Measurements from ENCODE around the gene JPH2.

The JPH2 gene

DNA sequence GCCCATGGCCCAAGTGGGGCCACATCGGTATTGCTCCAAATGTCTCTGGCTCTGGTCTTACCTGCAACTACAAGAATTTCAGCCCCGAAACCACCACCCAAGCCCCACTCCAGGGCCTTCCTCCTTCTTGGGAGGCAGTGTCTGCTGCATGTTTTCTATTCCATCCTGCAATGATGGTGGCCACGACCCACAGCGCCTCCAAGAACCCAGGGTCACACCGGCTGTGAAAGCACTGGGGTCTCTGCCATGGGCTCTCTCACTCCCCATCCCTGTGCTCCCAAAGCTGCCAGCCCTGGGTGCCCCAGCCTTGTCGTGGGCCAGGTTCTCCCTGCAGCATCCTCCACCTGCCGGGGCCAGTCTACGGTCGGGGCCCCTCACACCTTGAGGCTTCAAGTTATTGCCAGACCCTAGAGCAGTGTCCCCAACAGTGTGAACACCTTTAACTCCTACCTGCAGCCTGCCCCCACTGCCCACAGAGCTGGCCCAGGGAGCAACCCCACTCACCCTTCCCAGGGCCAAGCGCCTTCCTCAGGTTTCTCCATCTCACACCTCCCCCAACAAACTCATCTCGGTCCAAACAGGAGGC, 115.4 kb downstream of the JPH2 start:
- DNase-seq (ENCODE audit: extremely low spot score), result peak; percentile 6
- ChIA-PET POLR2A (no interaction called here), CTCF (interaction anchor here (0.8 to 3.4 kb wide), 5 partner anchors 9 to 622 kb away, joined by 3 to 18 read pairs (median 7); no protein-coding TSS in a partner anchor)
- TF ChIP-seq, protein P1, sequence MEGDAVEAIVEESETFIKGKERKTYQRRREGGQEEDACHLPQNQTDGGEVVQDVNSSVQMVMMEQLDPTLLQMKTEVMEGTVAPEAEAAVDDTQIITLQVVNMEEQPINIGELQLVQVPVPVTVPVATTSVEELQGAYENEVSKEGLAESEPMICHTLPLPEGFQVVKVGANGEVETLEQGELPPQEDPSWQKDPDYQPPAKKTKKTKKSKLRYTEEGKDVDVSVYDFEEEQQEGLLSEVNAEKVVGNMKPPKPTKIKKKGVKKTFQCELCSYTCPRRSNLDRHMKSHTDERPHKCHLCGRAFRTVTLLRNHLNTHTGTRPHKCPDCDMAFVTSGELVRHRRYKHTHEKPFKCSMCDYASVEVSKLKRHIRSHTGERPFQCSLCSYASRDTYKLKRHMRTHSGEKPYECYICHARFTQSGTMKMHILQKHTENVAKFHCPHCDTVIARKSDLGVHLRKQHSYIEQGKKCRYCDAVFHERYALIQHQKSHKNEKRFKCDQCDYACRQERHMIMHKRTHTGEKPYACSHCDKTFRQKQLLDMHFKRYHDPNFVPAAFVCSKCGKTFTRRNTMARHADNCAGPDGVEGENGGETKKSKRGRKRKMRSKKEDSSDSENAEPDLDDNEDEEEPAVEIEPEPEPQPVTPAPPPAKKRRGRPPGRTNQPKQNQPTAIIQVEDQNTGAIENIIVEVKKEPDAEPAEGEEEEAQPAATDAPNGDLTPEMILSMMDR (IDR thresholded peaks at IDR 0.05; ENCODE audit: control extremely low read depth, extremely low read depth, low read depth, missing control alignments), result no peak

DNA sequence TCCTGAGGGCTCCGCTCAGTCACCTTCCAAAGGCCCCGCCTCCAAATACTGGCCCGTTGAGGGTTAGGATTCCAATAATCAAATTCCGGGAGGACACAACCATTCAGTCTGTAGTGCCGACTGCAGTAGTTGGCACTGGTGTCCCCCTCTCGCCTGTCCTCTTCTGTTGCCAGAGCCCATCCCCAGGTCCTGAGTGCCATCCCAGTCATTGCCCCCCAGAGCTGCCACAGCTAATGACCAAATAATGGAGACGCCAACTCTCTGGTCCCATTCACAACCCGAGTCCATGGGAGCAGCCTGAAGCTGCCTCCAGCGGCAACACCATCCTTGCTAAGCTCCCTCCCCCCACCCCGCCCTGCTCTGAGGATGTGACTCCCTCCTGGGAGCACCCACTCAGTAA, 115.9 kb downstream of the JPH2 start:
- DNase-seq (ENCODE audit: extremely low spot score), result no peak
- ChIA-PET POLR2A (interaction anchor here (0.6 kb wide), 1 partner anchor 313 kb away, joined by 5 read pairs; no protein-coding TSS in a partner anchor), CTCF (interaction anchor here (3.3 to 3.4 kb wide), 2 partner anchors 10 to 321 kb away, joined by 13 to 18 read pairs; no protein-coding TSS in a partner anchor)
- TF ChIP-seq, protein P1 (IDR thresholded peaks at IDR 0.05; ENCODE audit: control extremely low read depth, extremely low read depth, low read depth, missing control alignments), result no peak

DNA sequence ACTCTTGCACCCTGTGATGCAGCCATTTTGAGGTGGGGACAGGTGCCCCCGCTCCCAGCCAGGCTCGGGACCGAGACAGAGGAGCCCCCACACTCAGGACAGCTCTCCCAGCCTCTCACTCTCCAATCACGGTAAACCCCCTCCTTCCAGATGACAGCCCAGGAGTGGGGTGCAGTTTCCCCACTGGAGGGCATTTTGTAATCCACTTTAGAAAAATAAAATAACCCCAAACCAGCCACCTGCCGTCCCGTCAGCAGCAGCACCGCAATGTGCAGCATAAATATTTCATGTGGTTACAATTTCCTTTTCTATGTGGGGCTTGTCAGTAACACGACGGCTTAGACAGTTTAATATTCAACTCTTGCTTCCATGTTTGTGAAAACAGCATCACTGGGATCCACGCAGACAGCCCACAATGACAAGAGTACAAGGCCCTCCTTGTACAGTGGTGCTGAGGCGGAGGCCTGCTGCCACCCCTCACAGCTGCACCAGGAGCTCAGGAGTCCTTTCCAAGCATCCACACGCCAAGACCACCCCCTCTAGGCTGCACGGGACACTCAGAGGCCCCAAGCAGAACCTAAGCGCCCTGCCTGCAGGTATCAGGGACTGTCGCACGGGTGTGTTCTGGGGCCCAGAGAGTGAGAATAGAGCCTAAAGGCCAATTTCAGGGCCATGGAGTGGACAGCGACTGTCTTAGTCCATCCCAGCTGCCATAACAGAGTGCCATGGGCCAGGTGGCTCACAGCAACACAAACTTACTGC, 116.7 kb downstream of the JPH2 start:
- DNase-seq (ENCODE audit: extremely low spot score), result peak; percentile 17
- ChIA-PET POLR2A (interaction anchor here (0.6 kb wide), 2 partner anchors 129 to 313 kb away, joined by 5 read pairs; no protein-coding TSS in a partner anchor), CTCF (interaction anchor here (1.0 to 3.4 kb wide), 4 partner anchors 9 to 320 kb away, joined by 3 to 18 read pairs (median 8); no protein-coding TSS in a partner anchor)
- TF ChIP-seq, protein P1 (IDR thresholded peaks at IDR 0.05; ENCODE audit: control extremely low read depth, extremely low read depth, low read depth, missing control alignments), result no peak

DNA sequence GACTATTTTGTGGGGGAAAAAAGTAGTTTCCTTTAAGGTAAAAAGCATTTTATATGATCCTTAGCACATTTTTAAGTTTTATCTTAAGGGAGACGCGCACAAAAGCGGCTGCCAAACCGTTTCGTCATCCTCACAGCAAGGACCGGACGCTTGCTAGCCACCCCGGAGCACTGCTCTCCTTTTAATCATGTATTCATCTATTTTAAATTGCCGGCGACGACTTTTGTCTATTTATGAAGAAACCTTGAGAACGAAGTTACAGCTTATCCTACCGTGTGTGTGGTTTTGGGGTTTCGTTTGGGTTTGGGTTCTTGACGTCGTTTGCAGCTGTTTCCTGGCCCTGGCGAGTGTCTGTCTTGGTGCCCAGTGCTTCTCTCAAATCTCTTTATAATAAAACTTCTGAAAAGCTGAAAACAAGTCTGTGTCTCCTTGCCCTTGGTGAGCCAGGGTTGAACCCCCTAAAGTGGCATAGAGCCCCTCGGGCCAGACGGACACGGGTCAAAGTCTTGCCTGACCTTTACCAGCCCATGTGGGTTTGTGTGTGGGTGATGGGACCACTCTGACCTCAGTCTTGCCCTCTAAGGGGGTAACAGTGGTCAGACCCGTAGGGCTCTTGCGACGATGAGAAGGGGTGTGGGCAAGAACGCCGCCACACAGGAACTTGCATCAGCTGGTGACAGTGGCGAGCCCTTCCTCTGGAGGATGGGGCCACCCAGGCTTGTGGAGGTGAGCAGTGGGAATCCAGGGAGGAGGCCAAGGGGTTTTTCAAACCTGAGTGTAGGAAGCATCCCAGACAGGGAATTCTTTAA, 117.6 kb downstream of the JPH2 start:
- peak; percentile 51 for DNase-seq (ENCODE audit: extremely low spot score)
- ChIA-PET CTCF (interaction anchor here (0.8 to 3.4 kb wide), 6 partner anchors 10 to 320 kb away, joined by 3 to 18 read pairs (median 3); no protein-coding TSS in a partner anchor), POLR2A (interaction anchor here (0.6 to 1.3 kb wide), 3 partner anchors 128 to 604 kb away, joined by 3 to 6 read pairs (median 5); no protein-coding TSS in a partner anchor)
- TF ChIP-seq, protein P1 (IDR thresholded peaks at IDR 0.05; ENCODE audit: control extremely low read depth, extremely low read depth, low read depth, missing control alignments), result no peak

DNA sequence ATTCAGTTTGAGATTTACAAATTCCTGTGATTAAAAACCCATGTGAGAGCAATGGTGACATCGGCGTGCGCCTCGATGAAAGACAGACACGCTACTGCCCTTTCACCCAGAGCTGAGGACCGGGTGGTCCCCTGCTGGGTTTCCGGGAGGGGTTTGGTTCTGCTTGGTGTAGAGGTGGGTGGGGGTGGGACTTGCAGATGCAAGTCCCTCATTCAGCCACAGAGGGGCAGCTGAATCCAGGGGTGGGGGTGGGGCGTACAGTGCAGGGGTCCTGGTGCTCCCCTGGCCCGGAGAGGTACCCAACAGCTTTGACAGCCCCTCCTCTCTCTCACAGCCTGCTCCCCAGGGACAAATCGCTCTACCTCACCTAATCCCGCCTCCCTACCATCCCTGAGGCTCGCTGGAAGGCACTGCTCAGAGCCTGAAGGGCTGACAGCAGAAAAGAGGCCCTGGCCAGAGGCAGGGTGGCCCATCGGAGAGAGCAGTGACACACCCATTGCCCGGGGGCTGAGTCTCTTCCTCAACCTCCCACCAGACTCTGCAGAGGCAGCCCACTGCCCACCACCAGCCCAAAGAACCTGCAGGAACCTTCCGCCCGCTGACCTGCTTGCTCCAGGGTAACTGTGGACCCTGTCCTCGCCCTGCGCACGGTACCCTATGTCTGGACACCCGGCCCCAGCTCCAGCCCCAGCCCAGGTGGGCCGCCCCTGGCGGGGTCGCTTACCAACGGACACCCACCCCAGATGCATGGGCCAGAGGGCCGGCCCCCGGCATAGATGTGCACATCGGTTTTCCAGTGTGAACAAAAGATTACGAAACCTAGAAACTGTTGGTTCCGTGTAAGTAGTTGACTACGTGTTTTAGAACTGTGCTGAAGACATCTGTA, 118.4 kb downstream of the JPH2 start:
- POLR2A ChIA-PET, result interaction anchor here (0.7 to 1.3 kb wide), 2 partner anchors 318 to 603 kb away, joined by 3 to 6 read pairs; no protein-coding TSS in a partner anchor
- CTCF ChIA-PET, result interaction anchor here (0.8 to 3.4 kb wide), 6 partner anchors 10 to 319 kb away, joined by 3 to 18 read pairs (median 5); no protein-coding TSS in a partner anchor
- TF ChIP-seq, protein P1 (IDR thresholded peaks at IDR 0.05; ENCODE audit: control extremely low read depth, extremely low read depth, low read depth, missing control alignments), result no peak
- DNase-seq (ENCODE audit: extremely low spot score), result peak; percentile 25

Data from GM10248 (cell line).